NCI-H1092 treated with DMSO at 0.1 percent for 48 hours (cell line): Measurements from ENCODE around the gene SINHCAF.

Source experiments
- DNase-seq: peaks from one replicate; lab custom pipeline; 2025; lab: John Stamatoyannopoulos, UW

Gene SINHCAF

DNA sequence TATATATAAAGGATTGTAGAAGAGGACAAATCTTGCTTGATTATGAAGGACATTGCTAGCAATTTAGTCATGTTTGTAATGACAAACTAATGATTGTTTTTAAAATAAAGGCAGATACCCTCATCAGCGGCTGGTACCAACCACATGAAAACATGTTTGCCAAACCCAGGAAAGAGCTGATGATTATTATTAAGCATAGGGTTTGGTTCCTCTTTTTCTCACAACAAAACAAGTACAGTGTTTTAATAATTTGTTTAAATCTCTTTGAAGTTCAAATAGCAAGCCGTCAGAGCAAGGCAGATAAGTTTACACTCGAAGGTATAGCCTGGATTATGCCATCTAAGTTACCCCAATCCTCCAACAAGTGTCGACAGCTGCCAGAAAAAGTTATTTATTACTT is 5.3 kb upstream of the SINHCAF start:
- DNase-seq = no peak

DNA sequence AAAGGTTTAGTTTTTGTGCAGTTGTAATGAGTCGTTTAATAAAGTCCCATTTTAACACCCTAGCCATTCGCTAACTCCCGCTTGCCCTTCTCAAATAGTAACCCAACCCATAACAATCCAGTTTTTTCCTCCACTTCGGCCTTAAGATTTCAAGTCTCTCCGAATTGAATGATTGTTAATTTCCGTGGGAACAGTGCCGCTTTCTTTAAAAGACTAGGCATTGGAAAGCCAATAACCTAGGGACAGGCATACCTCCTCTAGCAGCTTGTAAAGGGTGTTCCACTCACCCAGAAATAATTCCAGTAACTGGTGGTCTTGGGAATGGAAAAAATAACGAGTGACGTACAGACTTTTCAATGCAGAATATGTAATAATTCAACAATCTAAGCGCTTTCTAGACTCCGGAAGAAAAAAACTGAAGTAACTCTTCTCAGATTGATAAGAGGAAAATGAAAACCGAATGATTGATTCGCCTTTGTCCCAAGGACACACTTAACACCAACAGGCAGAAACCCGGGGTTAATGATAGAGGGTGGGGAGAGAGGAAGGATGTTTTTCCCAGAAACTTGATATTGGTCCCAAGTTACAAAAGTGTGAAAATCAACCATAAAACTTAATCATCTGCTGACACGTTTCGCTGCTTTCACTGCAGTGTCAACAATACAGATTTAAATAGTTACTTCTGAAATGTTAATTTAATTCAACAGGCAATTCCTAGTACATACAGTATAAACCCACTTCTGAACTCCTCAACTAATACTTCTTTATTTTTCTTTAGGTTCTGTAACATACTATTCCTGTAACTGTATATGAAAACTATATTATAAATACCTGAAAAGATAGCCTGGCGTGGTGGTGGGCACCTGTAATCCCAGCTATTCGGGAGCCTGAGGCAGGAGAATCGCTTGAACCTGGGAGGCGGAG is 1.0 kb upstream of the SINHCAF start:
- DNase-seq = peak; percentile 37

DNA sequence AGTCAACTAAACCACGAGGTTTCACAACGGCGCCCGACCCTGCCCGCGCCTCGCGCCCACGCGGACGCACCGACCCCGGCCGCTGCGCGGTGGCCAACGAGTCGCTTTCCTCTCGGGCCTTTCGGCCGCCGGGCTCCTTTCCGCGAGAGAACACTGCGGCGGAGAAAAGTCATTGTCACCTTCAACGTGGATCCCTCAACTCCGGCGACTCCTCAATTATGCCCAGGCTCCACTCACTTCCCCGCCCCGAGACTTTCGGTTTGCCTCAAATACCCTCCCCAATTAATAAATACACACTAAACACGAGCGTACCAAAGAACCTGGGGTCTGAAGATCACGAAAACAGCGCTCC is 450 bp downstream of the SINHCAF start:
- peak; percentile 53 for DNase-seq

DNA sequence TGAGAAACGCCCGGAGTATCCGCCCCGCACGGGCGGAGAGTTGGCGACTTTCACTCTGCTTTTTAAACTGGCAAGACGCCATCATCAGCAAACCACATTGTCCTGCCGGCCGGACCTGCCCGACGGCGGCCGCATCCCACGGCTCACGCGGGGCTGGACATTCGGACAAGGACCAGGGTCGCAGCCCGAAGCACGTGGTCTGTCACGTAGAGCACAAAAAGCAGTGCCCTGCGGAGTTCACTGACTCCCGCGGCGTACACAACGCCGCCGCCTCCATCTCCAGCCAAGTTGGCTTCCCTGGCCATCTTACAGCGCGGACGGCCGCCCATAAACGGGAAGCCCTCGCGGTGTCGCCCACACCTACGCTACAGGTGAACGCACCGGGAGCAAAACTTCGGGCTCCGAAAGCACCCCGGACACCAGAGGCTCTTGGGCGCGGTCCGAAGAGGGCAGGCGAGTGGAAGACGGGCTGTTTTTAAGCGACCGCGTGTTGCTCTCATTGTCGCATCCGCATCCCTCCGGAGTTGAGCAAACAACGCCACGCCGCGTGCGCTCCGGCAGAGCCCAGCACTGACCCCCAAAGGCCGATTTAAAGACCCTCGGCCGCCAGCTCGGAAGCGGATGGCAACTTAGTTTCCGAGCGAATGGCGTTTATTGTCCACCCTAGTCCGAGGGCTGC is 966 bp downstream of the SINHCAF start:
- peak; percentile 53 for DNase-seq

DNA sequence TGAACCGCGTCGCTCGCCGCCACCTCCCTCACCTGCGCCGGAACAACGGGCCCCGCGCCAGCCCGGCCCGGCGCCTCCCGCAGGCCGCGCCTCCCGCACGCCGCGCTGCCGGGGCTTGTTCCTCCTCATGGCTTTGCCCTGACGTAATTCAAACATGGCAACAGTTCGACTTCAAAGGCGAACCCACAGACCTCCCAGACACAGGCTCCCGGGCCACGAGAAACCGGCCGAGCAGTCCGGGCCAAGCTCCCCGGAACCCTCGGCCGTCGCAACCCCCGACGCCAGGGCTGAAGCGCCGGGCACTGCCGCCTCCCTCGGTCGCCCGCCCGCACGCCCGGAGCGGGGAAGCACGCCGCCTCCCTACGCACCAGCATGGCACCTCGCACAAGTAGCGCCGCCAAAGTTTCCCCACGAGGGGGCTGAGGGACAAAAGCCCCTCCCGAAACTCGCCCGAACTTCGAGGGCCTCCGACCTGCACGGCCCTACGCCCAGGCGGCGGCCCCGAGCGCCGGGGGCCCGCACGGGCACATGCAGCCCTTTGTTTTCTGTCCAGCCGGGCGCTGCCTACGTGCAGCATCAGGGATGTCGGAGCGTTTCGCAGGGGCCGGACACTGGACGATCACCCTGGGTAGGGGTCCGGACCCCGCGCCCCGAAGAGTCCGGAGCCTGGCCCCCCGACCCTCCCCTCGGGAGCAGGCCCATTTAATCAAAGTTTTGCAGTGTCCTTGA is 1.7 kb downstream of the SINHCAF start:
- DNase-seq = peak; percentile 69

DNA sequence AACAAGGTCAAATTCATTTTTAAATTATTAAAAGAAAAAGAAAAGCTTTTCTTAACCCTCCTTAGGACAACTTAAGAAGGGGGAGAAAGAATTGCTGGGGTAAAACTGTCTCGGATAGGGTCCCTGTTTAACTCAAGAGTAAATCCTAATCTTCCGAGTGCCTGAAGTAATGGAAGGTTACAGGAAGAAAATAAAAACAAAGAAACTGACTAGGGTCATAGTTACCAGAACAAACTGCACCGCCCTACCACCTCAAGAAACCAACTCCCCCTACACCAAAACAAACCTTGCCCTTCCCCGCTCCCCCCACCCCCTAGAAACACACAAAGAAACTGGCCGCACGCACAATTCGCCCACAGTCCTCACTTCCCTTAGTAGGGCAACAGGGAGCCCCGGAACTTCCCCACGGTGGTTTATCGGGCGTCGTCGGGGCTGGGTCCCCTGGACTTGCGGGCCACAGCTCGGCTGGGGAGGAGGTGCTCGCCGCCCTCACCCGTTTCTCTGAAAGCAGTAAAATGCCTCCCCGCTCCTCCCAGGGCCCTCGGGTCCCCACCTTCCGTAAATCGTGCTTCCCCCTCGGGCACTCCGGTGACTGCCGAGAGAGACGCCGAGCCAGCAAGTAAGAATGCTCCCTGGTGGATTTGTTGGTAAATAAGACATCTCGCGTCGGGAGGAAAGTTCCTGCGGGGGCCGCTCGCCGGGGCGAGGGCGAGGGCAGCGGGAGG is 2.4 kb downstream of the SINHCAF start:
- peak; percentile 69 for DNase-seq

DNA sequence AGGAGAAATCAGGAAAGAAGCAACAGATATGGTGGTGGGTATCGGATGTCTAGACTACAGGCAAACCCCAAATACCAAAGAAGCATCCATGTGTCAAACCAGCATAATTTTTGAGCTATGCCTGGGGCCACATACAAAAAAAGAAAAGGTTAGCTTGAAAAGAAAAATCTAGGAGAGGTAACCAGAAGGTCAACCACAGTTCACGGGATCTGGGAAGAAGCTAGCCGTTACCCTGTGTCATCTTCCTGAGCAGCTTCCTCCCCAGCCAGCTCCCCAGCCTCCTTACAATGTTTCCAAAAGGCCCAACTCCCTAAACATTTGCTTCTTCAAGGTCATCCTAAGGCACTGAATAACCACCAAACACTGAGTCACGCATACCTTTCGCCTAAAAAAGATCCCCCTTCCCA is 3.1 kb downstream of the SINHCAF start:
- DNase-seq = no peak

DNA sequence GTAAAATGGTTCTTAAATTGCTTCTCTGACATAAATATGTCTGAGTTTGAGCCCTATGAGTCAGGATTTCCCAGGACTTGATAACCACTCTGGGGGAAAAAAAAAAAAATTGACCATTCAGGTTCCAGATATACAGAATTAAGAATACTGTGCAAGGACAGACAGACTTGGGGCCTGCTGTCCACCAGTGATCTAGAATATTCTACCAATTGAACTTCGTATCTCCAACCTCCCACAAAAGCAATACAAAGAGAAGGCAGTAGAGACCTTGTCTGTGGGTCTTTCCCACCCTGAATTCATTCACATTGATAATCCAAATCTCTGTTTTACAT is 4.1 kb downstream of the SINHCAF start:
- DNase-seq = no peak

DNA sequence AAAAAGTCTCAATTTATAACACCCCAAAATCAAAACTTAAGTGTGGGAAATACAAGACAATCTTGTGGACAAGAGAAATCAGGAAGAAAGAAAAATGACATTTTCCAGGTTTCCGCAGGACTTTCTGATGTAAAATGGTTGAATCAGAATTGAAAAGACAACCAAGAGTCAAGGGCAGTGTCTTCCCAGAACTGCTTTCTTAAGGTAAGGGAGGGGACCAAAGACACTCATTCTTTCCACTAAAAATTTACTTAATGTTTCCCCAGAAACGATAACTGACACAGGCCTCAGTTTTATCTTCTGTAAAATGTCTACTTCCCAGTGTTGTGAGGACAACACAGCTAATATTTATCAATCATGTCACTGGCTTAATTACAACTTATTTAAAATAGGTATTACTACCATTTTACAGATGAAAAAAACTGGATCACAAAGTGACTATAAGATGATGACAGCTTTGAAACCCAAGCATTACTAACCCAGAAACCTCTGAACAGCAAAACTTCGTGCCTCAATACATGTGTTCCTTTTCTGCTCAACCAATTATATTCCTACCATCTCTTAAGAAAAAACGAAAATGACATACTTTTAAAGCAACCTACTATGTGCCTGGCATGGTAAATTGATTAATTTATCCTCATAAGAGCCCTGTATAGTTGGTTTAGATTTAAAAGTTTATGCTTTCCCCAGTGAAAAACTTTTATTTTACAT is 4.6 kb downstream of the SINHCAF start:
- no peak for DNase-seq

DNA sequence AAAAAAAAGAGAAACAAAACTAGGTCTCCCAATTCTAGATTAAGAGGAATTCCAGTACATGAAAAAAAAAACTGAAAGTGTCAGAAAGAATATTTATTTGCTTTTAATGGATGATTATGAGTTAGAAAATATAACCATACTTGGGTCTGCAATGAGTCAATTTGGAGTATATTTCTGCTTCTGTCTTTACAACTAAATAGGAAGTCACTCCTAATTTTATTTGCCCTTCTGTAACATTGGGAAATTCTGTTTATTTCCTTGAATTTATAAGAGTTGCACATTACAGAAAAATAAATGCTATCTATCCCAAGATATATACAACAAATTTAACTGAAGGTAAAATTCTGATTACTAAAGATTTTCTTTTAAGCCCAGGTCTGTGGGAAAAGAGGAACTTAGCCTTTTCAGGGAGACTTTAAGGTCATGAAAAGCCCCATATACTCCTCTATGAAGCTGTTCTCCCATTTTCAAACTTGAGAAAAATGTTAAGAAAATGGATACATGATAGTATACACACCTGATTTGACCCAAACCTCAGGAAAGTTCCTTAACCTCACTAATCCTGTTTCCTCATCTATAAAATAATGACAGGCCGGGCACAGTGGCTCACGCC is 7.2 kb downstream of the SINHCAF start:
- no peak for DNase-seq

DNA sequence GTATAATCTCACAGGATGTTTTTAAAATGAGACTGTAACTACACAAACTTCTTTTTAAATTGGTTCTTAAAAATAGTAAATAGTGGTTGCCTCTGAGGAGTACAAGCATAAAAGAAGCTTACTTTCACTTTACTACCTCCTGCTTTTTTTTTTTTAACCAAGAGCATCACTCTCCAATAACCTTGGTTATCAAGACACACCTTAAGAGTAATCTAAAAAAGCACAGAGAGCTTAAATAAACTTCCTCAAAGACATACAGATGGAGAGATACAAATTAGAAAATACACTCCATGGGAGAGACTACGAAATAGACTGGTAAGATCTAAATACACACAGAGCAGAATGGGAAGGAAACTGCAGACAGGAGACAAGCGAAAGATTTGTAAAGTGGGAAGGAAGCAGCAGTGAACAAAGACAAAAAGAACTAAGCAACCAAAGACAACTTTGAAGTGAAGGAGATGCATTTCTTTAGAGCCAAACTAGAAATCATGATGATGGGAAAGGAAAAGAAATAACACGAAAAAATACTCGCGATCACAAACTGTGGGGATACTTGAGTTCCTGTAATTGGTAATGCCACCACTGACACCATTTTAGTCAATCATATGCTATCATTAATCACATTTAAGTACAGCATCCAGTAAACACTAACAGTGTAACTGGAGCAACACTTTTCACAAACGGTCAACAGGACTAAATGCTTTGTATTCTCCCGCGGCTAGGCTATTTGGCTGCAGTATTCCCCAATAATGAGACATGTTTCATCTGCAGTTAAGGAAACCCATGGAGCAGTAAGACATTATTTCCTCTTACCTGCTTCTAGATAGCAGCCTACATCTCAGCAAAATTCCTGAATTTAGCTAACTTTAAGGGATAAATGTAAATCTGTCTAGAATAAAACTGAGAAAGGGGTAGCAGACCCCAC is 8.2 kb downstream of the SINHCAF start:
- no peak for DNase-seq

DNA sequence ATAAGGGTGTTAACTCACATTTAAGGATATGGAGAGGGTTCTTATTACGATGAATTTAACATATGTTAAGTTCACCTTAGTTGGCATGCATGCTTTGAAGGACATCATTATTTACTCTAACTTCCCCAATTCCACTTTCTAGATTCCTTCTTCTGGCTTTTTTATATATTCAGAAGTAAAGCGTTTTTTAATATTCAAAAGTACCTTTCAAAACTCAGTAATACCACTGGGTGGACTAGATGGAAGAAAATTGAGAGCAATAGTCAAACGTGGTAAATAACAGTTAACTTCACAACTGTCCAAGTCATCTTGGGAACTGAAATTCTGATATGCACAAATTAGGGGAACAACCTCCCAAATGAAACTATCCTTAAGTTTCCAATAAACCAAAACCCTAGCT is 9.1 kb downstream of the SINHCAF start:
- DNase-seq = no peak

DNA sequence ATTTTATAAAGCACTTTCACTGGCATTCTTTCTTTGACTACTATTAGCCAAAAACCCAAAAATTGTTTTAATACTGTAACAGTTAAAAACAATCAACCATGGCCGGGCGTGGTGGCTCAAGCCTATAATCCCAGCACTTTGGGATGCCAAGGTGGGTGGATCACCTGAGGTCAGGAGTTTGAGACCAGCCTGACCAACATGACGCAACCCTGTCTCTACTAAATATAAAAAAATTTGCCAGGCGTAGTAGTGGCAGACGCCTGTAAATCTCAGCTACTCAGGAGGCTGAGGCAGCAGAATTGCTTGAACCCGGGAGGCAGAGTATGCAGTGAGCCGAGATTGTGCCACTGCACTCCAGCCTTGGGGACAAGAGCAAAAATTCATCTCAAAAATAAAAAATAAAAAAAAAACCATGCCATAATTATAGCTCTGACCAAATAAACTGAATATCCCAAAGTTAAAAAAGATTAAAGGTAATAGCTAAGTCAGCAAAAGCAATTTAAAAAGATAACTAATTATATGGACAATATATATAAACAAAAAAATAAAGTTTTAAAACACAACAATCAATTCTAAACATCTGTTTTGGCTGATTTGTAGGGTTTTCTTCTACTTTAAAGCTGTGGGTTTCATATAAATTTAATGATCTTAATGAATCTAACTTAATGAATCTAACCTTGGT is 10.0 kb downstream of the SINHCAF start:
- no peak for DNase-seq

DNA sequence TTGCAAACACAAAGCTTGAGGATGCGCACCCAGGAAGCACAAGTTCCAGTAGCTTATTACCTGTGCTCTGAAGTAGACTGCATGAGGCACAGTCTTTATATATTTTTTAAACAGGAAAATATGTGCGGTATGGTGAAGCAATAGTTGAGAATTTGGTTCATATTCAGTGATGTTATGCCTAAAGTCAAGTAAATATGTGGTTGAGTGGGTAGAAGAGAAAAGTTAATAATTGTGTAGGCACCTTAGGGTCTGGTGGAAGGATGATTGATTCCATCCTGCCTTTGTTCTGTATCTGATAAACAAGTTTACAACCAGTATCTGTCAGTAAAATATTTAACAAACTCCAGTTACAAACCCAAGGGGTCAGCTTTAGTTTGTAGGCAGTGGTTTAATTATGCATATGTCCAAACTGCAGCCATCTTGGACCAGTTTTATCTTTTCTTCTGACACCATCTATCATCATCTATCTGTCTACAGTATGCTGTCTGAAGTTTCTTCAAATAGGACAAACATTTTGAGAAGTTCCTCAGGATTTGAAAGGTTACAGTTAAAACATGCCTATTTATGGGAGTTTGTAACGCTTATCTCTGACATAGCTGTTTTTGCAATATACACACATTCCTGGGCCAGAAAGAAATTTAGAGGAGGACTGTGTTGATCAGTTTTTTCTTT is 10.8 kb downstream of the SINHCAF start:
- no peak for DNase-seq

DNA sequence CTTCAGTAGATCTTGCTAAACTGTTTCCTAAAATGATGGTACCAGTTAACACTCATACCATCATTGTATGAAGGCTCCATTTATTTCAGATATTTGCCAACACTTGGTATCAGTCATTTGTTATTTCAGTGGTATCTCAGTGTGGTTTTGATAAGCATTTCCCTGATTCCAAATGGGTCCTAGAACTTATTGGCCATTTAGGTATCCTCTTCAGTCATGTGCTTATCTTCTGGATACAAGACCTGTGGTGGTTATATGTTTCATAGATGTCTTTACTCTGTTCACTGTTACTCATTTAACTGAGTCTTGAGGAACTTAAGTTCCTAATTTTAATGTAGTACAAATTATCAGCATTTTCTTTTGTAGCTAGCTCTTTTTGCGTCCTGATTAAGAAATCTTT is 13.5 kb downstream of the SINHCAF start:
- no peak for DNase-seq

DNA sequence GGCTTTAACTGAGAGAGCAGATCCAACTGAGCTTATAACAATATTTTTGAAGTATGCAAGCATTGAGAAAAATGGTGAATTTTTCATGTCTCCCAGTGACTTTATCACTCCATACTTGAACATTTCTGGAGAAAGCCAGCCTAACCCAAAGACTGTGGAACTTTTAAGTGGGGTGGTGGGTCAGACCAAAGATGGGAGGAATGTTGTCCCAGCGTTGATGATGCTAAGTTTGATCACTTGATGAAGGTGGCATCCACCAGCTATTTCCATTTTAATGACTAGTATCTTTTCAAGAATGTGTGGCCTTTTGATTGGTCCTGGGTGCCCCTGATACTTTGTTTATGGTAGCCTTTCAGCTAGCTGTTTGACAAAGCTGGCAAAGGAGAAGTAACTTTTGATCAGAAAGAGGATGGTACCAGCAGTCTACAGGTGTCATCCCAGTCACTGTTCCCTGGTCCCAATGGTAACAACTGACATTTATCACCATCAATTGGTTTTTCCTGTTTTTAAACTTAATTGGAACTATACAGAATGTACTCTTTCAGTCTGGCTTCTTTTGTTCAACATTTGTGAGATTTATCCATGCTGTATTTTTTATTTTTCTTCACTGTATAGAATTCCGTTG is 14.2 kb downstream of the SINHCAF start:
- DNase-seq = no peak

DNA sequence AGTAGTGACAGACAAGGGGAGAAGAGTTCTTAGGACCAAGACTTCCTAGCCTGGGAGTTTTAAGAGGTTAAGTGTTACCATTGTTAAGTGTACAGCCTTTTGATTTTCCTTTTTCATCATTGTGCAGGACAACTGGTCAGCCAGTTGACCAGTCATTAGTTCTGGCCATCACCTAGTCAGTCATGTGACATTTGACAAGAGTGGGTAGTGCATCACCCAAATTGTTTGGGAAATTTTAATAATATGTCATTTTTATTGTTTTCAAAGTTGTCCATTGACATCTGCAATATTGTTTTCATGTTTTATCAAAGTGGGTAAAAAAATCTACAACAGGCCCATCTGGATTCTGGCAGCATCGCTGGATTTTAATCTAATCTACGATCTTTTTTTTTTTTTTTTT is 15.5 kb downstream of the SINHCAF start:
- no peak for DNase-seq

DNA sequence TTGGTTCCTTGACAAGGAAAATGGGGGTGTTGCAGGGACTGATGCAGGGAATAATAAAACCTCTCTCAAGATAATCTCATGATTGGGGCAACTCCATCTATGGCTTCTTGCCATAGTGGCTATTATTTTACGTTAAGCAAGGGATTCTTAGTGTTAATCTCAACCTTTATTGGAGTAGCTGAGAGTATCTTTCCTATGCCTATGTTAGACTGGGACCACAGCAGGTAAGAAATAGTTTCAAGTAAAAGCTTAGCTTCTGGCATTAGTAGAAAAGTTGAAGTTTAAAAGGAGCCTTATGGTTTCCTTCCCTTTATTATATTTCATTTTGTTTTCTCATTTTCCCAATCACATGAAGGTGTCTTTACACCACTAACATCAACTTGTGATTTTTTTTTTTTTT is 16.7 kb downstream of the SINHCAF start:
- no peak for DNase-seq

DNA sequence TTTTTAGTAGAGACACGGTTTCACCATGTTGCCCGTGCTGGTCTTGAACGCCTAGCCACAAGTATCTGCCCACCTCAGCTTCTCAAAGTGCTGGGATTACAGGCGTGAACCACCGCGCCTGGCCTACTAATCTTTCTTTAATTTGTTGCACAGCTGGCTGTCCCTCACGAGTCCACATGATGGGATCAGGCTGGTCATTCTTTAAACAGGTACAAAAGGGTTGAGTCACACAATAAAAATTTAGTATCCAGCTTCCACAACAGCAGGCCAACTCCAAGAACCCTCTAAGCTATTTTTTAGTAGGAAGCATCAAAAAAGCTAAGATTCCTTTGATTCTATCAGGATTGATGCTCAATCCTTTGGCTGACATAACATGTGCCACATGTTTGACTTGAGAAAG is 17.8 kb downstream of the SINHCAF start:
- DNase-seq = no peak
